Glomerular visceral epithelial cell (primary cell): ENCODE measurements around the gene AATK.

Source experiments
- DNase-seq: peaks from one replicate; pipeline ENCODE4 v3.0.0-alpha.2; 2016; ENCODE audit errors: extremely low spot score

Gene AATK

GRCh38 chr17:81128338-81128737 lies 37.7 kb downstream of the AATK start:
- no peak for DNase-seq

GRCh38 chr17:81127526-81128177 lies 38.4 kb downstream of the AATK start:
- DNase-seq = no peak

- no peak for DNase-seq
Measured at GRCh38 chr17:81127133-81127455, 38.9 kb downstream of the AATK start.

- no peak for DNase-seq
Measured at GRCh38 chr17:81126281-81127132, 39.5 kb downstream of the AATK start.

- DNase-seq = peak; percentile 7
Measured at GRCh38 chr17:81125573-81126081, 40.4 kb downstream of the AATK start.

- DNase-seq = no peak
Measured at GRCh38 chr17:81124377-81124776, 41.6 kb downstream of the AATK start.

- DNase-seq = no peak
Measured at GRCh38 chr17:81123052-81124048, 42.7 kb downstream of the AATK start.

GRCh38 chr17:81121841-81122733 lies 43.9 kb downstream of the AATK start:
- DNase-seq = no peak

- no peak for DNase-seq
Measured at GRCh38 chr17:81120695-81121621, 45.1 kb downstream of the AATK start.

- no peak for DNase-seq
Measured at GRCh38 chr17:81120149-81120484, 45.9 kb downstream of the AATK start.

GRCh38 chr17:81119223-81120148 lies 46.5 kb downstream of the AATK start:
- peak; percentile 87 for DNase-seq

GRCh38 chr17:81118308-81119221 lies 47.5 kb downstream of the AATK start:
- DNase-seq = no peak

- no peak for DNase-seq
Measured at GRCh38 chr17:81117672-81118198, 48.3 kb downstream of the AATK start.

- no peak for DNase-seq
Measured at GRCh38 chr17:81116704-81117103, 49.3 kb downstream of the AATK start.

GRCh38 chr17:81115749-81116464 lies 50.1 kb downstream of the AATK start:
- DNase-seq = no peak

GRCh38 chr17:81115219-81115618 lies 50.8 kb downstream of the AATK start:
- DNase-seq = no peak
